H7 (cell line): ENCODE data around the gene ERCC8. TPM values are rescaled to one million over a fixed set of nuclear protein-coding genes. Genes with fewer than 3 reads are reported as not detected.

ENCODE experiments used
- DNase-seq: peaks from one replicate; pipeline ENCODE4 v3.0.0; 2012
- H3K27me3 ChIP-seq: 2 replicates; pipeline ENCODE4 v1.6.0; 2011; ENCODE audit warnings: mild to moderate bottlenecking, low read length; ENCODE audit not compliant: control insufficient read depth, insufficient read depth
- H3K36me3 ChIP-seq: replicated peaks from 2 replicates; pipeline ENCODE4 v1.5.1; 2011; ENCODE audit warnings: low read length; ENCODE audit not compliant: control insufficient read depth, insufficient read depth
- H3K4me3 ChIP-seq: 2 replicates; pipeline ENCODE4 v1.5.1; 2011; ENCODE audit warnings: low read depth, mild to moderate bottlenecking, control low read depth, low read length, moderate library complexity; ENCODE audit not compliant: insufficient read depth
- total RNA-seq: library from RNA; depleted of rRNA; stranded (reverse); fragments of >200 nt; shearing (Covaris generic); gene quantifications from 2 replicates; pipeline ENCODE4 v1.2.3, GENCODE V29; 2014

Gene ERCC8
- total RNA-seq, 1 experiment from 2014 or later: 19.4 TPM

DNA sequence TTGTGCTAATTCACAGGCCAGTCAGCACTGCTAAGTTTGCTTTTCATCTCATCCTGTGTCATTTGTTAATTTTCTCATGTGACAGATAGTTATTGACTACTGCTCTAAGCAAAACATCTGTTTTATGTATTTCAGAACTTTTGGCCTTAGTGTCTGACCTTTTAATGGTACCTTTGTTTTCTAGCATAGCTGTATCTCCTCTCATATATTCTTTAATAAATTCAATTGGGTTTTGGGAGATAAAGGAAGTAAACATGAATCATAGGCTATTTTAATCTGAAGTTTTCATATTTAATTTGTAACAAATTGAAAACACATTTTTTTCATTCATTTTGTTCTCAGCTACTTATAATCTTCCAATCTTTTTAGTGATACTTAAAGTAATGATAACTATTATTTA, 13.2 kb upstream of the ERCC8 start:
- H3K36me3 ChIP-seq: no peaks in the 10 kb centered on the region
- no peaks in the 10 kb centered on the region for H3K27me3 ChIP-seq
- DNase-seq: no peak
- no peak overlapping the region for H3K4me3 ChIP-seq

DNA sequence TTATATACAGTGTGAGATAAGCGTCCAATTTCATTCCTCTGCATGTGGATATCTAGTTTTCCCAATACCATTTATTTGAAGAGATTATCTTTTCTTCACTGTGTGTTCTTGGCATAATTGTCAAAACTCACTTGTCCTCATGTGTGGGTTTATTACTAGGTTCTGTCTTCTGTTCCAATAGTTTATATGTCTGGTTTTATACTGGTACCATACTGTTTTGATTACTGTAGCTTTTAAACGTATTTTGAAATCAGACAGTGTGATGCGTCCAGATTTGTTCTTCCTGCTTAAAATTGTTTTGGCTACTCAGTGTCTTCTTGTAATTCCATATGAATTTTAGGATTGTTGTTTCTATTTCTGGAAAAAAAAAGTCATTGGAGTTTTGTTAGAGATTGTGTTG, 10.4 kb upstream of the ERCC8 start:
- DNase-seq: no peak
- no peaks in the 10 kb centered on the region for H3K36me3 ChIP-seq
- H3K27me3 ChIP-seq: no peaks in the 10 kb centered on the region
- H3K4me3 ChIP-seq: no peak overlapping the region

DNA sequence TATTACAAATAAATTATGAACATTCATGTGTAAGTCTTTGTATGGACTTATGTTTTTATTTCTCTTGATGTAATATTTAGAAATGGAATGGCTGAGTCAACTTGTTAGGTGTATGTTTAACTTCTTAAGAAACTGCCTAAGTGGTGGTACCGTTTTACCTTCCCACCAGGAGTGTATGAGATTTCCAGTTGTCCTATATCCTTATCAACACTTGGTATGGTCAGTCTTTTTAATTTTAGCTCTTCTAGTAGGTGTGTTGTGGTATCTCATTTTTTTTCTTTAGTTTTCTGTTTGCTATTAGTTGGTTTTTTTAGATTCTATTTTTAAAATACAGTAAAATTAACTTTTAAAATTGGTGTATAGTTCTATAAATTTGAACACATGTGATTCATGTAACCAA, 3.9 kb upstream of the ERCC8 start:
- no peak for DNase-seq
- H3K27me3 ChIP-seq: peaks cover 1% of the 10 kb centered on the region; the same call in 1 of the 2 replicates
- H3K36me3 ChIP-seq: no peaks in the 10 kb centered on the region
- H3K4me3 ChIP-seq: no peak overlapping the region

DNA sequence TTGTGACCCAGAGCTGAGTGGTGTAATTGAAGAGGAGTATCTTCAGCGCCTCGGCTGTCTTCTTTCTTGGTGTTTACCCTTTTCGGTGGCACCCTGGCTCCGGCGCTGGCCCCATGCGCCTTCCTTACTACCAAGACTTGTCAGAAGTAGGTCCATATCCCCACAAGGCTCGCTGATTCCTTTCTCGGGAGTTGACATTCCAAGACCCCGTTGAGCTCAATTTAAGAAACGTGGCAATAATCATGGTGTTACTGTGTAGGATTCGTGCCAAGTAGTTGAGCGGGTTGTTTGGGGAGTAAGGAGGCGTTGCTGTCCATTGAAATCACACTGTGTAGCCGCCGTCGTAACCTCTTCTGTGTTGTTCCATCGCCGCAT, 930 bp upstream of the ERCC8 start:
- H3K36me3 ChIP-seq: no peaks in the 10 kb centered on the region
- H3K27me3 ChIP-seq: peaks cover 1% of the 10 kb centered on the region; the same call in 1 of the 2 replicates
- peak; percentile 3 for DNase-seq
- H3K4me3 ChIP-seq: peak overlapping the region; percentile 78

DNA sequence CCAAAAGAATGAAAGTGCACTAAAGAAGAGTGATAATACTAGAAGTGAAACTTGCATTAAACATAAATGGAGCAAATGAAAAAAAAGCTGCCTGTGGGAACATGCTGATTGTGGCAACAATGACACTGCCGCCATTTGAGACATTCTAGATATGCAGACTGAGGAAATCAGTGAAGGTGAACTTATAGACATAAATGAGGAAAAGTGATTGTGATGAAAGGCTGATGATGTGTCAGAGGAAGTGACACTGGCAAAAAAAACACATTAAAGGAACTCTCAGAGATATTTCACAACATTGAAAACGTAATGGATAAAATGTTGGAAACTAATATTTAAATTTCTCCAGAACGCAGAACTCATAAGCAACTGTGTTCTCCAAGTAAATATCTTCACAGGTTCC, 1.2 kb downstream of the ERCC8 start:
- DNase-seq: no peak
- Histone ChIP-seq H3K4me3 (no peak overlapping the region), H3K27me3 (peaks cover 1% of the 10 kb centered on the region; the same call in 1 of the 2 replicates), H3K36me3 (no peaks in the 10 kb centered on the region)

DNA sequence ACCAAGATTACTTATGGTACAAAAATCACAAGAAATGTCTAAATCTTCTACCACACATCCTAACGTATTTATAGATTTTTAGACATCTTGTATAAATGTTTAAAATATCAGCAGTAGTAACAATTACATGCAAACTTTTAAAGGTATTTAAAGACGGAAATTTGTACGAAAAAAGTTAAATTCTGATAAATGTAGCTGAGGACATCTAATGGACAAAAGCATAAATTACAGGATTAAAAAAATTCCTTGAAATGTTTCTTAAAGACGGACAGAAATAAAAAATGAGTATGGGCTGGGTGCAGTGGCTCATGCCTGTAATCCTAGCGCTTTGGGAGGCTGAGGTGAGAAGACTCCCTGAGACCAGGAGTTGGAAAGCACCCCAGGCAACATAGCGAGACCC, 15.8 kb downstream of the ERCC8 start:
- Histone ChIP-seq H3K27me3 (no peaks in the 10 kb centered on the region), H3K36me3 (peaks cover 2% of the 10 kb centered on the region), H3K4me3 (no peak overlapping the region)
- no peak for DNase-seq

DNA sequence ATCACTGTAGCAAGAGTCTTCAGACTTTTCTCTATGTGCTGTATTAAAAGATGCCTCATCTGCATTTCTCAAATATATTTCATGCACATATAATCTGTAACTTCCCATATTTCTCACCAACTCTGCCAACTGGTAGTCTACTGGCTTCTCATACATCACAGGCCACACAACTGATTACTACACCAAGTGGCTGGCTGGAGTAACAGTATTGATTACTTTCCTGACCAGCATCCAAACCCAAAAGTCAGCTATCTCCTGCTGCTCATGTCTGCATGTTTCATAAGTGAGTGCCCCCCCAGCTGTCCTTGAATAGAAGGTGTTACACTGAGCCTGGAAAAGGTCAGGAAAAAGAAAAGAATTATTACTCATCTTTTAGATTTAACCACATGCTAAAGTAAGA, 17.4 kb downstream of the ERCC8 start:
- H3K4me3 ChIP-seq: no peak overlapping the region
- no peaks in the 10 kb centered on the region for H3K27me3 ChIP-seq
- DNase-seq: no peak
- peaks cover 2% of the 10 kb centered on the region for H3K36me3 ChIP-seq

DNA sequence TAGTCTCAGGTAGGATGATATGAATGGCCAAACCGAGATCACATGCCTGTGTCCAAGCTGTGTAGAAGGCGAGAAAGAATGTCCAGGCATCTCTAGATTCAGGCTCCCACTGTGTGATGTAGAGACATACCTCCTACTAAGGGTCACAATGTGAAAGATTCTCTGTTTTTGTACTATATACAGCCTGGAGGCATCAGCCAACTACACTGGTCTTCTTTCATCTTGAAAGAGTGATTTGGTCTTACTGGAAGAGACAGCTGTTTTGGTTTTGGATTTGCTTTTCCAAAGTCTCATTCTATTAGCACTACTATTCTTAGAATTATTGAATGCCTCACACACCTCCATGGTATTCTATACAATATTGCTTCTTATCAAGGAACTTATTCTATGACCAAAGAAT, 26.4 kb downstream of the ERCC8 start:
- DNase-seq: no peak
- Histone ChIP-seq H3K36me3 (no peaks in the 10 kb centered on the region; the same call in none of the 2 replicates), H3K27me3 (no peaks in the 10 kb centered on the region), H3K4me3 (no peak overlapping the region)

DNA sequence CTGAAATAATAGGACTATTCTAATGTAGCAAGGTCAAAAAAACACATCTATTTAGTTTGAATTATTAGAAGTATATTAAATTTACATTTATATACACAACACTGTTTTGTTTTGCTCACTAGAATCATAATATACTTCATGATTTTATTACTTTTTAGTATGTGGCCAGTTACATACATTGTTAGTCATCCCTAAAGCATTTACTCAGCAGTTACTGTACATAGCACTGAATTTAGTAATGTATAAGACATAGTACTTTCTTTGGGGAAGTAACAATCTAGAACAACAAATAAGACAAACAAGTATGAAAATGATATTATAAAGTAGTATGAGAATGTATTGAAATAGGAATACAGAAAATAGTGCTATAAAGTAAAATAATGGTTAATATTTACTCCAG, 28.2 kb downstream of the ERCC8 start:
- DNase-seq: no peak
- H3K27me3 ChIP-seq: no peaks in the 10 kb centered on the region
- H3K36me3 ChIP-seq: no peaks in the 10 kb centered on the region; the same call in none of the 2 replicates
- no peak overlapping the region for H3K4me3 ChIP-seq

DNA sequence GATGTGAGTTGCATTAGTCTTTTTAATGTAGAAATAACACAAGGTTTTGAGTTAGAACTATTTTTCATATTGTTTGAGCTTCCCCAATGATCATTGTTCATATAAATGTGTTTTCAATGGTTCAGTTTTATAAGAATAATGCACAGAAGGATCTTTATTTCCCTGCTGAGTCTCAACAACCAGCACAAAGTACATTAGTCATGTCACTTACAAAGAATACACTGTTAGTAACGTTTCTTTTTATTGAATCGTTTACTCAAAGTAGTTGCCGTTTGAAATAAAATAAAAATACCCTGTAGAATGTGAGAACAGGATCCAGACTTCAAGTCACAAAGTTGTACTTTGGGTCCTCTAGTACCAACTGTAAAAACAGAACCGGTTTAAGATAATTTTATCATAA, 41.5 kb downstream of the ERCC8 start:
- no peaks in the 10 kb centered on the region for H3K36me3 ChIP-seq
- H3K27me3 ChIP-seq: no peaks in the 10 kb centered on the region
- DNase-seq: no peak
- no peak overlapping the region for H3K4me3 ChIP-seq

DNA sequence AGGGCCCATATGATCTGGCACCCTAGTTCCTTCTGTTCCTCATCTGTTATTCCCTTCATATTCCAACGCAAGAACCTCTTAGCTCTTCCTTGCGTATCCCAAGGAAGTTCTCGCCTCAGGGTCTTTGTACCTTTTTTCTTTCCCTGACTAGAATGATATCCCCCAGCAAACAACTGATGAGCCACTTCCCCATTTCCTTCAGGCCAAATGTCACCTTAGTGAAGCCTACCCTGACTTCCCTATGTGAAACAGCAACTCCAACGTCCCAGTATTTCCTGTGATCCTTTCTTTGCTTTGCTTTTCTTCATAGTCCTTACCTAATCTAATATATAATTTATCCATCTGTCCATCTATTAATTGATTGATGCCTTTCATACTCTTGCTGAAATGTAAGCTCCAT, 47.9 kb downstream of the ERCC8 start:
- Histone ChIP-seq H3K27me3 (no peaks in the 10 kb centered on the region), H3K36me3 (no peaks in the 10 kb centered on the region; the same call in 1 of the 2 replicates), H3K4me3 (no peak overlapping the region)
- DNase-seq: no peak

DNA sequence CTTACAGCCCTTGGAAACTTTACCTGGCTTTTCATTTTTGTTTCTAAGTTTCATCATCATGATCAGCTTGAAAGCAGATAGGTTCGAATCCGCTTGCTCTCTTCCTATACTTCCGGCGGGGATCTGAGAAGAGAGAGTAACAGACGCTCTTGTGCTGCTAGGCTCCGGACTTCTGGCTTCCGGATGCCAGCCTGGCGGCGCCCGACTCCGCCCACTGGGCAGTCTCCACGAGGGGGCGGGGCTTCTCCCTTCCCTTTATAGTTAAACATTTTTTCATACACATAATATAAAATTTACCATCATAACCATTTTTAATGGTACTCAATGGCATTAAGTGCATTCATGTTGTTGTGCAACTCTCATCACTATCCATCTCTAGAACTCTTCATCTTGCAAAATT, 51.3 kb downstream of the ERCC8 start:
- H3K27me3 ChIP-seq: no peaks in the 10 kb centered on the region

DNA sequence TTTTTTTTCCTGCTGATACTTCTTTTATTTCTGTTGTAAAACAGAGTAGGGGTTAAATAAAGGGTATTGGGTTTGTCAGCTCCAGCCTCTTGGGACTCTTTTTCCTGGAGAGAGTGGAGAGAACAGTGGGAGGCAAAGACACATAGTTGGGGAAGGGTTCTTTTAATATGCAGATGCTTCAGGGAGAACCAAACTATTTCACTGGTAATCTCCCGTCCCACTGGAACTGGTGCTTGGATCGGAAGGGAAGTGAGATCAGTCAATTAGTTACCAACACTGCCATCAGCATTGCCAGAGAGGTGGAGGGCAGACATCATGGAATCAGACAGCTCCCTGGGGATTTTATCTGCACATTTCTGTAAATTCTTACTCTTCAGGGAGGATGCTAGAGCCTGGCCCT, 53.2 kb downstream of the ERCC8 start:
- H3K36me3 ChIP-seq: no peaks in the 10 kb centered on the region; the same call in 1 of the 2 replicates
- no peaks in the 10 kb centered on the region for H3K27me3 ChIP-seq
- peak; percentile 60 for DNase-seq
- H3K4me3 ChIP-seq: no peak overlapping the region

More for the DNA sequence above, 51.3 kb downstream of the ERCC8 start:
- no peak overlapping the region for H3K4me3 ChIP-seq
- H3K36me3 ChIP-seq: no peaks in the 10 kb centered on the region; the same call in 1 of the 2 replicates
- DNase-seq: no peak

DNA sequence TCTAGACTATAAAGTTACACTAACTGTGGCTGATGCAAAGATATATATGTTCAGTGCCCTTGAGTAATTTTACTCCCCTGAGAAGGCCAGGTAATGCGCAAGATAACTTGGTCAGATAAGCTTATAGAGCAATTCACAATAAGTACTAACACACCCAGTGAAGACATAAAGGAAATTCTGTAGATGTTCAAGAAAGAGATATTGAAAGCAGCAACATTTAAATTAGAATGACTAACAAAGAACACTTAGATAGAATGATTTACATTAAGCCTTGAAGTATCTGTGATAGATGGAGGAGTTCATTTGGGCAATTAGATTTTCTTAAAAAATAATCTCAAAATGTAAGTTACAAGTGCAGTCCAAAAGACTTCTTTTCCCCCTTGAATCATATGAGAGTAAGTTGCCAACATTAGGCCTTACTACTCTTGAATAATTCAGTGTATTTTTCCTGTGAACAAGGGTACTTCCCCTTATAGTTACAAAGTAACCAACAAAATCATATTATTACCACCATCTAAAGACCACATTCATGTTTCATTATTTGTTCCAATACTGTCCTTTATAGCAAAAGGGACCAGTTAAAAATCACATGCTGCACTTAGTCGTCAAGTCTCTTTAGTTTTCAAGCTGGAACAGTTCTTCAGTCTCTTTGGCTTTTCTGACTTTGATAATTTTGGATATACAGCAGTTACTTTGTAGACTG, 56.4 kb downstream of the ERCC8 start:
- Histone ChIP-seq H3K36me3 (no peaks in the 10 kb centered on the region; the same call in 1 of the 2 replicates), H3K4me3 (no peak overlapping the region), H3K27me3 (no peaks in the 10 kb centered on the region)
- DNase-seq: no peak

DNA sequence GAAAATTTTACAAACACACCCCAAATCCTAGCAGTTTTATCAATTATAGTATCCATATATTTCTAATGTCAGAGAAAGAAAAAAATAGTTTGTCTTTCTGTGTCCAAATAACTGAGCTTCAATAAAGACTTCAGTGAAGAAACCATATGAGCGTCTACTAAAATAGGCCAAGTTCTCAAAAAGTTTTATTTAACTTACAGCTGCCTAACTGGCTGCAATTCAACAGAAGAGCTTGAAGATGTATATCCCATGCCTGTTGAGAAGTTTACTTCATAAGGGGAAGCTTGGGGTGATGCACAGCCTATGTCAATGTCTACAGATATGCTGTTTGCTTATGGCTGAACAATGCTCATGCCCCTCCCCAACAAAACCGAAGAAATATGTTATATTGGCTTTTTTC, 57.1 kb downstream of the ERCC8 start:
- DNase-seq: no peak
- Histone ChIP-seq H3K36me3 (no peaks in the 10 kb centered on the region; the same call in 1 of the 2 replicates), H3K27me3 (no peaks in the 10 kb centered on the region), H3K4me3 (no peak overlapping the region)

DNA sequence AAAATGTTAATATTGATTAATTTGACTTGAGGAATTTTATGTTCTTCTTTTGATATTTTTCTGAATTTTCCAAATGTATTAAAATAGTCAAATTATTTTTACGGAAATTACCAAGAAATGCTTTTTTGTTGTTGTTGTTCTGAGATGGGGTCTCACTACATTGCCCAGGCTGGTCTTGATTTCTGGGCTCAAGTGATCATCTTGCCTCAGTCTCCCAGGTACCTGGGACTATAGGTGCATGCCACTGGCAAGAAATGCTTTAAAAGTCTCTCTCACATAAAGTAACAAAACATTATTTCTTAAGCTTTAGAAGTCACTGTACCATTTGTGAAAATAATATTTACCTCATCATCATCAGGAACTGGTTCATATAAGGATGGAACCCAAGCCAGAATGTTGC, 57.8 kb downstream of the ERCC8 start:
- Histone ChIP-seq H3K36me3 (no peaks in the 10 kb centered on the region; the same call in 1 of the 2 replicates), H3K4me3 (no peak overlapping the region), H3K27me3 (no peaks in the 10 kb centered on the region)
- no peak for DNase-seq
